ENCODE data around the gene TUBB. TPM values are rescaled to one million over a fixed set of nuclear protein-coding genes. Genes with fewer than 3 reads are reported as not detected.

The TUBB gene
- total RNA-seq, 2 experiments from 2014 or later: 1,556 to 1,579 TPM

GRCh38 chr6:30696432-30696831, 23.7 kb upstream of the TUBB start:
- Mint-ChIP-seq H3K36me3 (ENCODE audit: low read depth) (peaks cover 7% of the 10 kb centered on the region), H3K4me1 (ENCODE audit: low read depth) (peaks cover 4% of the 10 kb centered on the region), H3K9me3 (no peaks in the 10 kb centered on the region), H3K27me3 (no peaks in the 10 kb centered on the region), H3K4me3 (no peak overlapping the region), H3K27ac (no peak overlapping the region)
- TF ChIP-seq CTCF (IDR thresholded peaks at IDR 0.05): no peak
- DNase-seq: no peak
- intact Hi-C loops (cut with micrococcal nuclease): no loop called here
- POLR2A ChIA-PET: interaction anchor here (3.0 kb wide), 1 partner anchor 9 kb away, joined by 15 read pairs; the partner anchor contains the start of gene PPP1R18
- ATAC-seq: no peak
- CTCF ChIA-PET: interaction anchor here (0.9 kb wide), 1 partner anchor 26 kb away, joined by 3 read pairs; no protein-coding TSS in a partner anchor

- DNase-seq (no peak), ATAC-seq (no peak)
- H3K27me3 Mint-ChIP-seq: no peaks in the 10 kb centered on the region
- CTCF ChIA-PET: interaction anchor here (0.9 to 1.1 kb wide), 2 partner anchors 22 to 30 kb away, joined by 3 read pairs; no protein-coding TSS in a partner anchor
- H3K27ac Mint-ChIP-seq: no peak overlapping the region
- no peaks in the 10 kb centered on the region for H3K4me1 Mint-ChIP-seq (ENCODE audit: low read depth)
- H3K9me3 Mint-ChIP-seq: no peaks in the 10 kb centered on the region
- H3K4me3 Mint-ChIP-seq: no peak overlapping the region
- POLR2A ChIA-PET: no interaction called here
- TF ChIP-seq CTCF (IDR thresholded peaks at IDR 0.05): no peak
- intact Hi-C loops (cut with micrococcal nuclease): no loop called here
- peaks cover 34% of the 10 kb centered on the region for H3K36me3 Mint-ChIP-seq (ENCODE audit: low read depth)
Observed at GRCh38 chr6:30700340-30700739, 19.8 kb upstream of the TUBB start.

- no peaks in the 10 kb centered on the region for H3K27me3 Mint-ChIP-seq
- CTCF ChIA-PET: no interaction called here
Observed at GRCh38 chr6:30703011-30703410, 17.1 kb upstream of the TUBB start.

GRCh38 chr6:30703821-30704220, 16.3 kb upstream of the TUBB start:
- Mint-ChIP-seq H3K4me3 (no peak overlapping the region), H3K4me1 (ENCODE audit: low read depth) (no peaks in the 10 kb centered on the region), H3K9me3 (no peaks in the 10 kb centered on the region), H3K36me3 (ENCODE audit: low read depth) (peaks cover 53% of the 10 kb centered on the region), H3K27me3 (no peaks in the 10 kb centered on the region), H3K27ac (no peak overlapping the region)
- ChIA-PET POLR2A (interaction anchor here (0.7 to 1.7 kb wide), 5 partner anchors 10 to 181 kb away, joined by 3 to 5 read pairs (median 3); partner anchors contain the start of gene DDR1), CTCF (interaction anchor here (1.0 to 1.5 kb wide), 4 partner anchors 9 to 159 kb away, joined by 3 to 4 read pairs (median 3); no protein-coding TSS in a partner anchor)
- DNase-seq: no peak
- TF ChIP-seq CTCF (IDR thresholded peaks at IDR 0.05): no peak
- intact Hi-C loops (cut with micrococcal nuclease): no loop called here
- ATAC-seq: no peak

More at GRCh38 chr6:30703011-30703410, 17.1 kb upstream of the TUBB start:
- intact Hi-C loops (cut with micrococcal nuclease): no loop called here
- POLR2A ChIA-PET: interaction anchor here (1.0 to 1.3 kb wide), 2 partner anchors 9 to 11 kb away, joined by 3 read pairs; no protein-coding TSS in a partner anchor
- H3K4me1 Mint-ChIP-seq (ENCODE audit: low read depth): no peaks in the 10 kb centered on the region
- H3K36me3 Mint-ChIP-seq (ENCODE audit: low read depth): peaks cover 50% of the 10 kb centered on the region
- ATAC-seq (no peak), DNase-seq (no peak)
- no peak overlapping the region for H3K4me3 Mint-ChIP-seq
- no peaks in the 10 kb centered on the region for H3K9me3 Mint-ChIP-seq
- no peak overlapping the region for H3K27ac Mint-ChIP-seq
- TF ChIP-seq CTCF (IDR thresholded peaks at IDR 0.05): no peak

- ATAC-seq (no peak), DNase-seq (no peak)
- H3K27me3 Mint-ChIP-seq: no peaks in the 10 kb centered on the region
- TF ChIP-seq CTCF (IDR thresholded peaks at IDR 0.05): no peak
- peaks cover 55% of the 10 kb centered on the region for H3K36me3 Mint-ChIP-seq (ENCODE audit: low read depth)
- intact Hi-C loops (cut with micrococcal nuclease): no loop called here
- CTCF ChIA-PET: no interaction called here
- no peak overlapping the region for H3K27ac Mint-ChIP-seq
- H3K9me3 Mint-ChIP-seq: no peaks in the 10 kb centered on the region
- no peak overlapping the region for H3K4me3 Mint-ChIP-seq
- POLR2A ChIA-PET: interaction anchor here (1.2 to 1.7 kb wide), 2 partner anchors 15 to 16 kb away, joined by 3 to 4 read pairs; partner anchors contain the start of gene NRM
- H3K4me1 Mint-ChIP-seq (ENCODE audit: low read depth): no peaks in the 10 kb centered on the region
Observed at GRCh38 chr6:30705620-30706019, 14.5 kb upstream of the TUBB start.

Data from activated CD8-positive, alpha-beta T cell treated with anti-CD3 and anti-CD28 coated beads for 36 hours (primary cell).